22Rv1 (cell line): ENCODE data around the gene EPHA5.

Experiments used
- ZFX ChIP-seq: fragments of 450-650 bp; IDR thresholded peaks from 2 replicates; pipeline ENCODE4 v1.6.1; 2017; ENCODE audit warnings: antibody characterized with exemption, borderline replicate concordance
- TF ChIP-seq, protein P1 (sequence below): fragments of 450-650 bp; IDR thresholded peaks from 2 replicates; pipeline ENCODE4 v1.5.1; 2017; ENCODE audit warnings: mild to moderate bottlenecking

GRCh38 chr4:65656008-65656407 lies 14.3 kb downstream of the EPHA5 start:
- TF ChIP-seq, protein P1, sequence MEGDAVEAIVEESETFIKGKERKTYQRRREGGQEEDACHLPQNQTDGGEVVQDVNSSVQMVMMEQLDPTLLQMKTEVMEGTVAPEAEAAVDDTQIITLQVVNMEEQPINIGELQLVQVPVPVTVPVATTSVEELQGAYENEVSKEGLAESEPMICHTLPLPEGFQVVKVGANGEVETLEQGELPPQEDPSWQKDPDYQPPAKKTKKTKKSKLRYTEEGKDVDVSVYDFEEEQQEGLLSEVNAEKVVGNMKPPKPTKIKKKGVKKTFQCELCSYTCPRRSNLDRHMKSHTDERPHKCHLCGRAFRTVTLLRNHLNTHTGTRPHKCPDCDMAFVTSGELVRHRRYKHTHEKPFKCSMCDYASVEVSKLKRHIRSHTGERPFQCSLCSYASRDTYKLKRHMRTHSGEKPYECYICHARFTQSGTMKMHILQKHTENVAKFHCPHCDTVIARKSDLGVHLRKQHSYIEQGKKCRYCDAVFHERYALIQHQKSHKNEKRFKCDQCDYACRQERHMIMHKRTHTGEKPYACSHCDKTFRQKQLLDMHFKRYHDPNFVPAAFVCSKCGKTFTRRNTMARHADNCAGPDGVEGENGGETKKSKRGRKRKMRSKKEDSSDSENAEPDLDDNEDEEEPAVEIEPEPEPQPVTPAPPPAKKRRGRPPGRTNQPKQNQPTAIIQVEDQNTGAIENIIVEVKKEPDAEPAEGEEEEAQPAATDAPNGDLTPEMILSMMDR: no peak
- TF ChIP-seq ZFX: no peak
